Pancreas (tissue), 10 donors: ENCODE measurements around the gene FSTL4. TPM values are rescaled to one million over a fixed set of nuclear protein-coding genes. Genes with fewer than 3 reads are reported as not detected.

ENCODE experiments used
- ATAC-seq, 4 donors: fragments of 200-7000 bp; cut with Tn5 transposase; one replicate each; pipeline versions ENCODE4 v1.8.0 to v1.9.1; 2020; ENCODE audit warnings: mild to moderate bottlenecking in 4 of 4, moderate library complexity in 4 of 4
- DNase-seq, 6 donors: peaks; one replicate each; pipeline ENCODE4 v3.0.0-alpha.2; 2020
- FAIRE-seq: peaks from 2 replicates; lab custom pipeline; 2012; peaks lifted over from hg19 to GRCh38; lab: Jason Lieb, UNC
- H3K27ac ChIP-seq, 4 donors: fragments of 200-600 bp; sonication (generic); 1 replicate in 3 of 4; 2 replicates in 1 of 4; pipeline versions ENCODE4 v1.5.0 to v1.8.0; 2020
- H3K27me3 ChIP-seq, 4 donors: fragments of 200-600 bp; one replicate each; pipeline ENCODE4 v1.8.0; 2021
- H3K36me3 ChIP-seq, 3 donors: fragments of 200-600 bp; sonication (generic) in 1 of 3; one replicate each; pipeline versions ENCODE4 v1.5.0 to v1.8.0; 2020 to 2021
- H3K4me1 ChIP-seq, 3 donors: fragments of 200-600 bp; one replicate each; pipeline ENCODE4 v1.8.0; 2021
- H3K4me3 ChIP-seq, 4 donors: fragments of 200-600 bp; sonication (generic) in 2 of 4; one replicate each; pipeline versions ENCODE4 v1.5.0 to v1.8.0; 2020 to 2021
- H3K9me3 ChIP-seq, 4 donors: fragments of 200-600 bp; one replicate each; pipeline ENCODE4 v1.8.0; 2021
- CTCF ChIP-seq, 4 donors: fragments of 200-600 bp; sonication (generic) in 3 of 4; IDR thresholded peaks; one replicate each; pipeline versions ENCODE4 v1.5.0 to v1.8.0; 2021; ENCODE audit warnings: antibody characterized with exemption in 4 of 4
- WGBS, 2 donors: extraction: QIAGEN DNeasy Blood & Tissue Kit; methylation state at CpG; one replicate each; pipeline ENCODE4 v1.1.7; 2013; 5-methylcytosine and 5-hydroxymethylcytosine counted together
- intact Hi-C, 3 donors: fragments of 100-400 bp; cut with DNase I; formaldehyde crosslinking; loops; one replicate each; pipeline versions ENCODE4 v1.11.1 to v1.14.2; 2022
- polyA plus RNA-seq, 2 donors: library from polyadenylated mRNA; stranded (reverse); fragments of 200-250 nt; gene quantifications; one replicate each; pipeline ENCODE4 v1.2.3, GENCODE V29; 2013
- total RNA-seq, 6 donors: library from RNA; stranded (reverse); fragmentation: NEBNext Ultra II Directional in 4 of 6; extraction: Animal tissue kit (Norgen Biotek cat#: 25700) in 4 of 6; gene quantifications; one replicate each; pipeline versions ENCODE4 v1.2.1 to v1.2.4, GENCODE V29; 2021 to 2023
- donor health status: healthy with polysubstance abuse.
- donor health status: DM: no; HTN: no; CAD: no; lungs with moderate emphysema.
- donor health status: DM: no; HTN: no; CAD: no.
- donor health status: control.
- donor health status: control.
- donor health status: Bipolar disorder and iron deficiency.
- donor health status: DM: yes; HTN: yes; CAD: no.
- donor health status: DM: no; HTN: no; CAD: no.
- donor health status: DM: no; HTN: no; CAD: no.
- donor health status: DM: yes; HTN: yes; CAD: no.

The FSTL4 gene
- total and polyA plus RNA-seq, 8 donors, result 0.68 to 2.4 (median 1.4) TPM

GRCh38 chr5:133554279-133554678 lies 58.1 kb downstream of the FSTL4 start:
- WGBS, 2 donors, result 73 to 76% methylated on average over 6 of the region's 6 CpGs
- DNase-seq, result no peak
- no peaks in the 10 kb centered on the region for H3K9me3 ChIP-seq
- H3K4me1 ChIP-seq, result no peaks in the 10 kb centered on the region
- H3K36me3 ChIP-seq, result no peaks in the 10 kb centered on the region
- TF ChIP-seq CTCF (IDR thresholded peaks at IDR 0.05), result no peak
- no peak for ATAC-seq
- intact Hi-C loops, result no loop called here
- no peak overlapping the region for H3K4me3 ChIP-seq
- H3K27ac ChIP-seq, result no peak overlapping the region
- no peak for FAIRE-seq
- H3K27me3 ChIP-seq, result no peaks in the 10 kb centered on the region

GRCh38 chr5:133552925-133553525 lies 59.3 kb downstream of the FSTL4 start:
- intact Hi-C loops, result no loop called here
- no peaks in the 10 kb centered on the region for H3K36me3 ChIP-seq
- H3K27me3 ChIP-seq, result no peaks in the 10 kb centered on the region
- H3K9me3 ChIP-seq, result no peaks in the 10 kb centered on the region
- no peak overlapping the region for H3K4me3 ChIP-seq
- ATAC-seq, result peak; percentile 48 to 92 (median 83)
- WGBS, 2 donors, result 22 to 28% methylated on average over 13 of the region's 13 CpGs
- TF ChIP-seq CTCF (IDR thresholded peaks at IDR 0.05), result peak; percentile 43 to 71 (median 60)
- no peak overlapping the region for H3K27ac ChIP-seq
- no peak for FAIRE-seq
- peak; percentile 16 to 77 (median 57) for DNase-seq
- H3K4me1 ChIP-seq, result no peaks in the 10 kb centered on the region

- Histone ChIP-seq H3K9me3 (no peaks in the 10 kb centered on the region), H3K27ac (no peak overlapping the region), H3K4me3 (no peak overlapping the region), H3K36me3 (no peaks in the 10 kb centered on the region), H3K4me1 (no peaks in the 10 kb centered on the region), H3K27me3 (no peaks in the 10 kb centered on the region)
- TF ChIP-seq CTCF (IDR thresholded peaks at IDR 0.05), result no peak
- ATAC-seq (no peak), FAIRE-seq (no peak), DNase-seq (no peak)
- intact Hi-C loops, result no loop called here
- WGBS, 2 donors, result 69 to 77% methylated on average over 1 of the region's 1 CpG
These were observed 65.8 kb downstream of the FSTL4 start for GRCh38 chr5:133546500-133546899.

- H3K4me3 ChIP-seq, result no peak overlapping the region
- no peaks in the 10 kb centered on the region for H3K9me3 ChIP-seq
- no peak for TF ChIP-seq CTCF (IDR thresholded peaks at IDR 0.05)
- ATAC-seq (no peak), DNase-seq (no peak), FAIRE-seq (no peak)
- no peak overlapping the region for H3K27ac ChIP-seq
- no peaks in the 10 kb centered on the region for H3K4me1 ChIP-seq
- H3K27me3 ChIP-seq, result no peaks in the 10 kb centered on the region
- no peaks in the 10 kb centered on the region for H3K36me3 ChIP-seq
- WGBS, 2 donors, result 81 to 83% methylated on average over 3 of the region's 3 CpGs
- intact Hi-C loops, result no loop called here
These were observed 68.0 kb downstream of the FSTL4 start for GRCh38 chr5:133544346-133544745.

GRCh38 chr5:133539818-133540217 lies 72.5 kb downstream of the FSTL4 start:
- intact Hi-C loops, result no loop called here
- ATAC-seq (no peak), FAIRE-seq (no peak), DNase-seq (no peak)
- no peaks in the 10 kb centered on the region for H3K9me3 ChIP-seq
- H3K27me3 ChIP-seq, result no peaks in the 10 kb centered on the region
- H3K27ac ChIP-seq, result no peak overlapping the region
- TF ChIP-seq CTCF (IDR thresholded peaks at IDR 0.05), result no peak
- 91 to 93% methylated on average over 1 of the region's 1 CpG for WGBS, 2 donors
- H3K4me3 ChIP-seq, result no peak overlapping the region
- no peaks in the 10 kb centered on the region for H3K36me3 ChIP-seq
- no peaks in the 10 kb centered on the region for H3K4me1 ChIP-seq
